ENCODE data around the gene GNAI3. TPM values are rescaled to one million over a fixed set of nuclear protein-coding genes. Genes with fewer than 3 reads are reported as not detected.

GNAI3 gene
- total RNA-seq, 1 experiment from 2014 or later = 10.0 TPM

- Histone ChIP-seq H3K79me2 (ENCODE audit: low read depth) (peaks cover 28% of the 10 kb centered on the region; the same call in 1 of the 2 replicates), H2AFZ (no peak overlapping the region), H3K4me2 (no peak overlapping the region), H3K9me3 (ENCODE audit: insufficient read depth, low read depth) (no peaks in the 10 kb centered on the region), H3K36me3 (ENCODE audit: low read depth) (peaks cover 59% of the 10 kb centered on the region), H3F3A (ENCODE audit: insufficient read depth, low read depth) (peaks cover 8% of the 10 kb centered on the region), H3K27ac (no peak overlapping the region), H3K9me2 (ENCODE audit: insufficient read depth) (no peaks in the 10 kb centered on the region), H3K27me3 (ENCODE audit: insufficient read depth, low read depth) (no peaks in the 10 kb centered on the region), H3K4me3 (no peak overlapping the region), H3K4me1 (replicated peaks; ENCODE audit: insufficient read depth) (no peaks in the 10 kb centered on the region), H4K20me1 (ENCODE audit: insufficient read depth) (peaks cover 5% of the 10 kb centered on the region; the same call in 1 of the 2 replicates)
- POLR2A ChIA-PET (ENCODE audit: unreplicated experiment) = interaction anchor here (0.6 kb wide), 1 partner anchor 31 kb away, joined by 7 read pairs; the partner anchor contains the start of gene GNAI3
- TF ChIP-seq EZH2 (IDR thresholded peaks at IDR 0.05; ENCODE audit: low read depth) (no peak), CTCF (conservative IDR thresholded peaks at IDR 0.05) (no peak)
- DNase-seq = no peak
- CTCF ChIA-PET = no interaction called here
- intact Hi-C loops (cut with micrococcal nuclease; ENCODE audit: unreplicated experiment) = no loop called here
- BruUV-seq (replicated peaks) = no TSS peak
Measured at GRCh38 chr1:109579491-109579890, 31.1 kb downstream of the GNAI3 start.

GRCh38 chr1:109582021-109582420, 33.6 kb downstream of the GNAI3 start:
- DNase-seq = no peak
- Histone ChIP-seq H3K4me1 (replicated peaks; ENCODE audit: insufficient read depth) (no peaks in the 10 kb centered on the region), H3K4me2 (no peak overlapping the region), H3K27ac (no peak overlapping the region), H3K9me2 (ENCODE audit: insufficient read depth) (no peaks in the 10 kb centered on the region), H3K79me2 (ENCODE audit: low read depth) (peaks cover 10% of the 10 kb centered on the region), H3K9me3 (ENCODE audit: insufficient read depth, low read depth) (no peaks in the 10 kb centered on the region), H3K27me3 (ENCODE audit: insufficient read depth, low read depth) (no peaks in the 10 kb centered on the region), H2AFZ (no peak overlapping the region), H3K4me3 (no peak overlapping the region), H3K36me3 (ENCODE audit: low read depth) (peaks cover 71% of the 10 kb centered on the region), H4K20me1 (ENCODE audit: insufficient read depth) (no peaks in the 10 kb centered on the region), H3F3A (ENCODE audit: insufficient read depth, low read depth) (peaks cover 11% of the 10 kb centered on the region)
- ChIA-PET POLR2A (ENCODE audit: unreplicated experiment) (no interaction called here), CTCF (no interaction called here)
- intact Hi-C loops (cut with micrococcal nuclease; ENCODE audit: unreplicated experiment) = no loop called here
- no peak for TF ChIP-seq EZH2 (IDR thresholded peaks at IDR 0.05; ENCODE audit: low read depth)
- no peak for TF ChIP-seq CTCF (conservative IDR thresholded peaks at IDR 0.05)
- BruUV-seq (replicated peaks) = no TSS peak

GRCh38 chr1:109584766-109585165, 36.4 kb downstream of the GNAI3 start:
- DNase-seq = no peak
- H4K20me1 ChIP-seq (ENCODE audit: insufficient read depth) = no peaks in the 10 kb centered on the region; the same call in 1 of the 2 replicates
- no peak for TF ChIP-seq EZH2 (IDR thresholded peaks at IDR 0.05; ENCODE audit: low read depth)
- no peak for TF ChIP-seq CTCF (conservative IDR thresholded peaks at IDR 0.05)
- H2AFZ ChIP-seq = no peak overlapping the region
- intact Hi-C loops (cut with micrococcal nuclease; ENCODE audit: unreplicated experiment) = no loop called here
- H3F3A ChIP-seq (ENCODE audit: insufficient read depth, low read depth) = peaks cover 7% of the 10 kb centered on the region; the same call in 1 of the 2 replicates
- H3K4me3 ChIP-seq = no peak overlapping the region
- H3K27ac ChIP-seq = no peak overlapping the region
- no peaks in the 10 kb centered on the region for H3K27me3 ChIP-seq (ENCODE audit: insufficient read depth, low read depth)
- no peaks in the 10 kb centered on the region for H3K4me1 ChIP-seq (replicated peaks; ENCODE audit: insufficient read depth)
- no TSS peak for BruUV-seq (replicated peaks)
- H3K9me2 ChIP-seq (ENCODE audit: insufficient read depth) = no peaks in the 10 kb centered on the region
- H3K9me3 ChIP-seq (ENCODE audit: insufficient read depth, low read depth) = no peaks in the 10 kb centered on the region
- peaks cover 64% of the 10 kb centered on the region for H3K36me3 ChIP-seq (ENCODE audit: low read depth)
- no peak overlapping the region for H3K4me2 ChIP-seq
- CTCF ChIA-PET = no interaction called here
- POLR2A ChIA-PET (ENCODE audit: unreplicated experiment) = no interaction called here
- H3K79me2 ChIP-seq (ENCODE audit: low read depth) = no peaks in the 10 kb centered on the region; the same call in 1 of the 2 replicates

Measured in PC-9 (cell line).